Hindlimb muscle (tissue), 1 donor: Measurements from ENCODE around the gene AP4M1. TPM values are rescaled to one million over a fixed set of nuclear protein-coding genes. Genes with fewer than 3 reads are reported as not detected.

Experiments used
- polyA plus RNA-seq: library from polyadenylated mRNA; unstranded; fragments of 120-200 nt; gene quantifications from one replicate; pipeline ENCODE4 v1.2.1, GENCODE V29; 2013; ENCODE audit not compliant: insufficient read length

The AP4M1 gene
- polyA plus RNA-seq, 1 donor, result 23.9 TPM

Other genes starting within 250 kb of the AP4M1 start
- not detected for gene OR2AE1, start 224.6 kb upstream of the AP4M1 start, polyA plus RNA-seq
- 17.5 TPM for gene TRIM4, start 182.1 kb upstream of the AP4M1 start, polyA plus RNA-seq
- gene GJC3, start 172.0 kb upstream of the AP4M1 start, polyA plus RNA-seq, result 0.70 TPM
- gene AZGP1, start 125.6 kb upstream of the AP4M1 start, polyA plus RNA-seq, result 1.2 TPM
- 28.9 TPM for gene ZKSCAN1, start 86.0 kb upstream of the AP4M1 start, polyA plus RNA-seq
- gene ZSCAN21, start 51.9 kb upstream of the AP4M1 start, polyA plus RNA-seq, result 12.4 TPM
- gene ZNF3, start 19.9 kb upstream of the AP4M1 start, polyA plus RNA-seq, result 29.8 TPM
- gene COPS6, start 12.7 kb upstream of the AP4M1 start, polyA plus RNA-seq, result 92.1 TPM
- 76.6 TPM for gene MCM7, start 246 bp upstream of the AP4M1 start, polyA plus RNA-seq
- gene TAF6, start 17.7 kb downstream of the AP4M1 start, polyA plus RNA-seq, result 39.0 TPM
- 29.7 TPM for gene CNPY4, start 18.0 kb downstream of the AP4M1 start, polyA plus RNA-seq
- gene MBLAC1, start 25.3 kb downstream of the AP4M1 start, polyA plus RNA-seq, result 1.5 TPM
- gene LAMTOR4, start 47.3 kb downstream of the AP4M1 start, polyA plus RNA-seq, result 59.5 TPM
- gene TRAPPC14, start 57.1 kb downstream of the AP4M1 start, polyA plus RNA-seq, result 12.1 TPM
- 12.8 TPM for gene GAL3ST4, start 67.0 kb downstream of the AP4M1 start, polyA plus RNA-seq
- gene GPC2, start 75.7 kb downstream of the AP4M1 start, polyA plus RNA-seq, result 10.1 TPM
- gene STAG3, start 76.3 kb downstream of the AP4M1 start, polyA plus RNA-seq, result 25.7 TPM
- gene PVRIG, start 118.3 kb downstream of the AP4M1 start, polyA plus RNA-seq, result 10.1 TPM
- gene SPDYE3, start 206.1 kb downstream of the AP4M1 start, polyA plus RNA-seq, result 6.3 TPM